Hepatocyte (in vitro differentiated cells): ENCODE measurements around the gene APBB2.

Source experiments
- EZH2 ChIP-seq: fragments of 200-600 bp; sonication (generic); IDR thresholded peaks from 2 replicates; pipeline ENCODE4 v1.6.1; 2016; ENCODE audit warnings: antibody characterized with exemption, mild to moderate bottlenecking, borderline replicate concordance
- EZH2phosphoT487 ChIP-seq: fragments of 200-600 bp; sonication (generic); IDR thresholded peaks from one replicate; pipeline ENCODE4 v1.6.1; 2018; ENCODE audit warnings: antibody characterized with exemption, mild to moderate bottlenecking, low read depth, moderate library complexity; ENCODE audit not compliant: unreplicated experiment, severe bottlenecking
- TF ChIP-seq, protein P1 (sequence below): fragments of 200-600 bp; sonication (generic); IDR thresholded peaks from 2 replicates; pipeline ENCODE4 v1.5.1; 2016; ENCODE audit warnings: antibody characterized with exemption, mild to moderate bottlenecking; ENCODE audit not compliant: poor library complexity

DNA sequence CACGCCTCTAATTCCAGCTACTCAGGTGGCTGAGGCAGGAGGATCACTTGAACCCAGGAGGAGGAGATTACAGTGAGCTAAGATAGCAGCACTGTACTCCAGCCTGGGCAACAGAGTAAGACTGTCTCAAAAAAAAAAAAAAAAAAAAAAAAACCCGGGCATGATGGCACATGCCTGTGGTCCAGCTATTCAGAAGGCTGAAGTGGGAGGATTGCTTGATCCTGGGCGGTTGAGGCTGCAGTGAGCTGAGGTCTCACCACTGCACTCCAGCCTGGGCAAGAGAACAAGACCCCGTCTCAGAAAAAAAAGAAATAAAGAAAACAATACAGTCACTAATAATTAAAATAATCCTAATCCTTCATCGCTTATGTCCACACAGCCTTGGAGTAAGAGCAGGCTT lies 68.1 kb downstream of the APBB2 start:
- TF ChIP-seq, protein P1, sequence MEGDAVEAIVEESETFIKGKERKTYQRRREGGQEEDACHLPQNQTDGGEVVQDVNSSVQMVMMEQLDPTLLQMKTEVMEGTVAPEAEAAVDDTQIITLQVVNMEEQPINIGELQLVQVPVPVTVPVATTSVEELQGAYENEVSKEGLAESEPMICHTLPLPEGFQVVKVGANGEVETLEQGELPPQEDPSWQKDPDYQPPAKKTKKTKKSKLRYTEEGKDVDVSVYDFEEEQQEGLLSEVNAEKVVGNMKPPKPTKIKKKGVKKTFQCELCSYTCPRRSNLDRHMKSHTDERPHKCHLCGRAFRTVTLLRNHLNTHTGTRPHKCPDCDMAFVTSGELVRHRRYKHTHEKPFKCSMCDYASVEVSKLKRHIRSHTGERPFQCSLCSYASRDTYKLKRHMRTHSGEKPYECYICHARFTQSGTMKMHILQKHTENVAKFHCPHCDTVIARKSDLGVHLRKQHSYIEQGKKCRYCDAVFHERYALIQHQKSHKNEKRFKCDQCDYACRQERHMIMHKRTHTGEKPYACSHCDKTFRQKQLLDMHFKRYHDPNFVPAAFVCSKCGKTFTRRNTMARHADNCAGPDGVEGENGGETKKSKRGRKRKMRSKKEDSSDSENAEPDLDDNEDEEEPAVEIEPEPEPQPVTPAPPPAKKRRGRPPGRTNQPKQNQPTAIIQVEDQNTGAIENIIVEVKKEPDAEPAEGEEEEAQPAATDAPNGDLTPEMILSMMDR = no peak
- TF ChIP-seq EZH2phosphoT487 (no peak), EZH2 (no peak)
